ENCODE data around the gene EIF5A.

The EIF5A gene

DNA sequence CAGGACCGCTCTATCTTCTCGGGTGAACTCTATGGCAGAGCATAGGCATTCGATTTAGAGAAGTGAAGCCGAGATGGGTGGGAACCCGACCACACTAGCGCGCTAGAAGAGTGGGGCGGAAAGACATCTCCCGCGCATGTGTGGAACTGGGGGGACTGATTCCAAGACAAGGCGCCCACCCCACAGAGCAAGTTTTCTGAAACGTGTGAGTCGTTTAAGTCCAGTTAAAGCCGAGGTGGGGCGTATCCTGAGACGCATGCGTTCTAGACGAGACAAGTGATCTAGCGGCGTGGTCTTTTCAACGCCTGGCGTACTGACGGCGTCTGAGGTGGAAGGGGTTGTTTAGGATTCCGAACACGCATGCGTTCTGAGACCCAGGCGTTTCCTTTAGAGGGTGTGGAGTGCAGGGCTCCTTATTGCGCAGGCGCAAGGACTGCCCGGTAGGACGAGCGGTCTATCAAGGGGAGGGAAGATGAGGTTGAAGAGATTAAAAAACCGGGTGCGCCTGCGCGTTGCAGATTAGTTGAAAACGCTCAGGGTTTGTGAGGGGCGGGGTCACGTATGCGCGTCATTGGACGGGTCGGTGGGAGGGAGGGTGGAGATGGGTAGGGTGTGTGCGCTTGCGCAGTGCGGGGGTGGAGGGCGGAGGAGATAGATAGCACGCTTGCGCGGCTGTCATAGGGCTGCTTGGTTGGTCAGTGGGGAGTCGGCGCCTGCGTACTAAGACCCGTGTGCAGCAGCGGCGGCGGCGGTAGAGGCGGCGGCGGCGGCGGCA is at the start of gene EIF5A:
Gene EIF5A, plus strand, starts transcription at position 718 of the 775 bp plus-strand sequence. CDS start 2,008 bp downstream, outside the sequence.
- in situ Hi-C loops (cut with MboI; ENCODE audit: low sequenced_read_pairs, unreplicated experiment) = no loop called here
- TF ChIP-seq CTCF (IDR thresholded peaks at IDR 0.05; ENCODE audit: borderline replicate concordance, control extremely low read depth, extremely low read depth, insufficient read depth, missing control alignments) = no peak
- peak; percentile 97 for DNase-seq (ENCODE audit: low spot score)

- no peak for DNase-seq (ENCODE audit: low spot score)
These were observed 48.5 kb upstream of the EIF5A start for GRCh38 chr17:7258731-7259554.

DNA sequence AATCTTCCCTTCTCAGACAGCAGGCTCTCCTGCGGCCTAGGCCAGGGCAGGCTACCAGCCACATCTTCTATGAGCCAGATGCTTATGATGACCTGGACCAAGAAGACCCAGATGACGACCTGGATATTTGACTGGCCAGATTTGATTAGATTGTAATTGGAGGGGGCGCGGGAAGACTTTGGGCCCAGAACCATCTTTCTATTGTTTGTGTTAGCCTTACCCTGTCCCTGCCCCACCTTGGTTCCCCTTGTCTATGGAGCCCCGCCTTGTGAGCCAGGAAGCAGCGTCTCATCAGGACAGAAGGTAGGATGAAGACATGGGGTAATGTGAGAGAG is 47.9 kb upstream of the EIF5A start:
- DNase-seq (ENCODE audit: low spot score) = no peak
- no peak for TF ChIP-seq CTCF (IDR thresholded peaks at IDR 0.05; ENCODE audit: borderline replicate concordance, control extremely low read depth, extremely low read depth, insufficient read depth, missing control alignments)
- in situ Hi-C loops (cut with MboI; ENCODE audit: low sequenced_read_pairs, unreplicated experiment) = no loop called here

More at GRCh38 chr17:7258731-7259554, 48.5 kb upstream of the EIF5A start:
- in situ Hi-C loops (cut with MboI; ENCODE audit: low sequenced_read_pairs, unreplicated experiment) = no loop called here
- no peak for TF ChIP-seq CTCF (IDR thresholded peaks at IDR 0.05; ENCODE audit: borderline replicate concordance, control extremely low read depth, extremely low read depth, insufficient read depth, missing control alignments)

GRCh38 chr17:7260151-7260550 is 47.3 kb upstream of the EIF5A start:
- DNase-seq (ENCODE audit: low spot score) = no peak
- in situ Hi-C loops (cut with MboI; ENCODE audit: low sequenced_read_pairs, unreplicated experiment) = no loop called here
- TF ChIP-seq CTCF (IDR thresholded peaks at IDR 0.05; ENCODE audit: borderline replicate concordance, control extremely low read depth, extremely low read depth, insufficient read depth, missing control alignments) = no peak

GRCh38 chr17:7260651-7261378 is 46.6 kb upstream of the EIF5A start:
- TF ChIP-seq CTCF (IDR thresholded peaks at IDR 0.05; ENCODE audit: borderline replicate concordance, control extremely low read depth, extremely low read depth, insufficient read depth, missing control alignments) = no peak
- in situ Hi-C loops (cut with MboI; ENCODE audit: low sequenced_read_pairs, unreplicated experiment) = no loop called here
- peak; percentile 65 for DNase-seq (ENCODE audit: low spot score)
